ENCODE data around the gene RPL13. TPM values are rescaled to one million over a fixed set of nuclear protein-coding genes. Genes with fewer than 3 reads are reported as not detected.

RPL13 gene
- total RNA-seq, 2 experiments from 2014 or later, result 4,971 to 5,051 TPM

- Histone ChIP-seq H3K27me3 (ENCODE audit: control insufficient read depth in 1 of 2, insufficient read depth in 2 of 2, low read length in 2 of 2) (no peaks in the 10 kb centered on the region), H3K4me3 (ENCODE audit: low read length) (no peak overlapping the region), H3K27ac (ENCODE audit: low read depth in 1 of 2, low read length in 2 of 2) (no peak overlapping the region), H3K9me3 (ENCODE audit: control insufficient read depth in 1 of 2, insufficient read depth in 1 of 2, low read length in 2 of 2) (no peaks in the 10 kb centered on the region), H3K4me1 (ENCODE audit: insufficient read depth, low read length) (peaks cover 14% of the 10 kb centered on the region), H3K36me3 (ENCODE audit: insufficient read depth, low read length) (no peaks in the 10 kb centered on the region)
- Mint-ChIP-seq H3K27me3 (no peaks in the 10 kb centered on the region), H3K4me3 (no peak overlapping the region), H3K4me1 (ENCODE audit: low read depth) (peaks cover 12% of the 10 kb centered on the region), H3K36me3 (ENCODE audit: low read depth) (no peaks in the 10 kb centered on the region), H3K9me3 (no peaks in the 10 kb centered on the region), H3K27ac (no peak overlapping the region)
- intact Hi-C loops (cut with DNase I, micrococcal nuclease), result no loop called here
- POLR2A ChIA-PET, result no interaction called here
- no peak for ATAC-seq (ENCODE audit: poor library complexity)
- DNase-seq, result no peak
- CTCF ChIA-PET, result no interaction called here
- TF ChIP-seq CTCF (IDR thresholded peaks at IDR 0.05), result no peak
These were observed 45.5 kb downstream of the RPL13 start for GRCh38 chr16:89606006-89606405.

GRCh38 chr16:89607453-89607852 lies 47.0 kb downstream of the RPL13 start:
- Histone ChIP-seq H3K4me1 (ENCODE audit: insufficient read depth, low read length) (peaks cover 7% of the 10 kb centered on the region), H3K27me3 (ENCODE audit: control insufficient read depth in 1 of 2, insufficient read depth in 2 of 2, low read length in 2 of 2) (no peaks in the 10 kb centered on the region), H3K9me3 (ENCODE audit: control insufficient read depth in 1 of 2, insufficient read depth in 1 of 2, low read length in 2 of 2) (no peaks in the 10 kb centered on the region), H3K4me3 (ENCODE audit: low read length) (no peak overlapping the region), H3K36me3 (ENCODE audit: insufficient read depth, low read length) (no peaks in the 10 kb centered on the region), H3K27ac (ENCODE audit: low read depth in 1 of 2, low read length in 2 of 2) (no peak overlapping the region)
- no peak overlapping the region for H3K4me3 Mint-ChIP-seq
- no peak overlapping the region for H3K27ac Mint-ChIP-seq
- CTCF ChIA-PET, result no interaction called here
- peaks cover 8% of the 10 kb centered on the region for H3K4me1 Mint-ChIP-seq (ENCODE audit: low read depth)
- H3K27me3 Mint-ChIP-seq, result no peaks in the 10 kb centered on the region
- ATAC-seq (ENCODE audit: poor library complexity), result no peak
- DNase-seq, result no peak
- TF ChIP-seq CTCF (IDR thresholded peaks at IDR 0.05), result no peak
- H3K9me3 Mint-ChIP-seq, result no peaks in the 10 kb centered on the region
- intact Hi-C loops (cut with DNase I, micrococcal nuclease), result no loop called here
- no peaks in the 10 kb centered on the region for H3K36me3 Mint-ChIP-seq (ENCODE audit: low read depth)
- POLR2A ChIA-PET, result no interaction called here

- Mint-ChIP-seq H3K4me1 (ENCODE audit: low read depth) (peaks cover 1% of the 10 kb centered on the region), H3K9me3 (no peaks in the 10 kb centered on the region), H3K27ac (no peak overlapping the region), H3K4me3 (no peak overlapping the region), H3K27me3 (no peaks in the 10 kb centered on the region), H3K36me3 (ENCODE audit: low read depth) (no peaks in the 10 kb centered on the region)
- intact Hi-C loops (cut with DNase I, micrococcal nuclease), result no loop called here
- Histone ChIP-seq H3K9me3 (ENCODE audit: control insufficient read depth in 1 of 2, insufficient read depth in 1 of 2, low read length in 2 of 2) (no peaks in the 10 kb centered on the region), H3K36me3 (ENCODE audit: insufficient read depth, low read length) (no peaks in the 10 kb centered on the region), H3K27me3 (ENCODE audit: control insufficient read depth in 1 of 2, insufficient read depth in 2 of 2, low read length in 2 of 2) (no peaks in the 10 kb centered on the region), H3K4me3 (ENCODE audit: low read length) (no peak overlapping the region), H3K27ac (ENCODE audit: low read depth in 1 of 2, low read length in 2 of 2) (no peak overlapping the region), H3K4me1 (ENCODE audit: insufficient read depth, low read length) (peaks cover under 1% of the 10 kb centered on the region)
- ATAC-seq (ENCODE audit: poor library complexity), result no peak
- ChIA-PET POLR2A (no interaction called here), CTCF (no interaction called here)
- TF ChIP-seq CTCF (IDR thresholded peaks at IDR 0.05), result no peak
- DNase-seq, result no peak
These were observed 47.7 kb downstream of the RPL13 start for GRCh38 chr16:89607937-89608740.
